BE2C (cell line): ENCODE results near the gene PLAAT2.
"Not testable (repeated sequence)": the region's sequence is repeated elsewhere in the genome, so short reads cannot be mapped to it uniquely, and the experiment has no call there.

ENCODE experiments used
- DNase-seq: peaks from one replicate; pipeline ENCODE4 v3.0.0-alpha.2; 2020
- H3K27me3 ChIP-seq: fragments of 250-450 bp; sonication (Bioruptor Pico); 2 replicates; pipeline ENCODE4 v1.5.1; 2020; ENCODE audit warnings: mild to moderate bottlenecking
- H3K36me3 ChIP-seq: fragments of 250-450 bp; sonication (Bioruptor Pico); 2 replicates; pipeline ENCODE4 v1.5.1; 2020; ENCODE audit warnings: mild to moderate bottlenecking
- H3K4me1 ChIP-seq: fragments of 250-450 bp; sonication (Bioruptor Pico); 2 replicates; pipeline ENCODE4 v1.5.1; 2020
- H3K4me3 ChIP-seq: 2 replicates; pipeline ENCODE4 v1.5.1; 2011; ENCODE audit warnings: low read depth, low read length
- H3K9me3 ChIP-seq: fragments of 250-450 bp; sonication (Bioruptor Pico); 2 replicates; pipeline ENCODE4 v1.5.1; 2020
- TF ChIP-seq, protein P1 (sequence below): IDR thresholded peaks from 2 replicates; pipeline ENCODE4 v1.5.1; 2012; ENCODE audit warnings: mild to moderate bottlenecking, low read depth, low read length

PLAAT2 gene

DNA sequence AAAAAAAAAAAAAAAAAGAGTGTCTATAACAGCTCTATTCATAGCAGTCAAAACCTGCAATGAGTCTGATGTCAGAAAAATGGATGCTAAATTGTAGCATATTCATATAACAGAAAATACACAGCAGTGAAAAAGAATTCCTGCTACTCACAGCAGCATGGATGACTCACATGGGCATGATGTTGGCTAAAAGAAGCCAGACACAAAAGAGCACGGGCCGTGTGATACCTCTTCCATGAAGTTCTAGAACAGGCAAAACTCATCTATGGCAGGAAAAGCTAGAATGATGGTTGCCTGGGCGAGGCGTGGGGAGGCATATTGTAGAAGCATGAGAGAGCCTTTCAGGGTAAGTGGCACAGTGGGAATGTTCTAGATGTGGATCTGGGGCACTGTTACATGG is 32.1 kb upstream of the PLAAT2 start:
- H3K9me3 ChIP-seq = no peaks in the 10 kb centered on the region
- no peaks in the 10 kb centered on the region for H3K4me1 ChIP-seq
- TF ChIP-seq, protein P1, sequence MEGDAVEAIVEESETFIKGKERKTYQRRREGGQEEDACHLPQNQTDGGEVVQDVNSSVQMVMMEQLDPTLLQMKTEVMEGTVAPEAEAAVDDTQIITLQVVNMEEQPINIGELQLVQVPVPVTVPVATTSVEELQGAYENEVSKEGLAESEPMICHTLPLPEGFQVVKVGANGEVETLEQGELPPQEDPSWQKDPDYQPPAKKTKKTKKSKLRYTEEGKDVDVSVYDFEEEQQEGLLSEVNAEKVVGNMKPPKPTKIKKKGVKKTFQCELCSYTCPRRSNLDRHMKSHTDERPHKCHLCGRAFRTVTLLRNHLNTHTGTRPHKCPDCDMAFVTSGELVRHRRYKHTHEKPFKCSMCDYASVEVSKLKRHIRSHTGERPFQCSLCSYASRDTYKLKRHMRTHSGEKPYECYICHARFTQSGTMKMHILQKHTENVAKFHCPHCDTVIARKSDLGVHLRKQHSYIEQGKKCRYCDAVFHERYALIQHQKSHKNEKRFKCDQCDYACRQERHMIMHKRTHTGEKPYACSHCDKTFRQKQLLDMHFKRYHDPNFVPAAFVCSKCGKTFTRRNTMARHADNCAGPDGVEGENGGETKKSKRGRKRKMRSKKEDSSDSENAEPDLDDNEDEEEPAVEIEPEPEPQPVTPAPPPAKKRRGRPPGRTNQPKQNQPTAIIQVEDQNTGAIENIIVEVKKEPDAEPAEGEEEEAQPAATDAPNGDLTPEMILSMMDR = no peak
- no peaks in the 10 kb centered on the region for H3K36me3 ChIP-seq
- H3K4me3 ChIP-seq = no peak overlapping the region
- H3K27me3 ChIP-seq = no peaks in the 10 kb centered on the region
- DNase-seq = no peak

DNA sequence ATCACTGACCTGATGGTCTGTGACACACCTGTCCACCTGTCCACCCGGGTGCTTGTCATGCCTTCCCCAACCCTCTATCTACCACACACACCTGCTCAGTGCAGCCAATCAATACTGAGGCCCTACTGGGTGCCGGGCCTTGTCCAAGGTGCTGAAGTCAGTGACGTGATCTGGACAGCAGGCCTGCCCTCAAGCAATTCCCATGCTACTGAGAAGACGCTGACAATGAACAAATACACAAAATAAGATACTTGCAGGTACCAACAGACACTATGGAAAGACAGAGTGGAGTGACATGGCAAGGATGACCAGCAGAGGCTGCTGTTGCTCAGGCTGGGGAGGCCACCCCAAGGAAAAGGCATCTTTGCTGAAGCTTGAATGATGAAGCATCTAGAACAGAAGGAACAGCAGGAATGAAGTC is 29.8 kb upstream of the PLAAT2 start:
- Histone ChIP-seq H3K4me3 (no peak overlapping the region), H3K36me3 (no peaks in the 10 kb centered on the region), H3K4me1 (no peaks in the 10 kb centered on the region), H3K27me3 (no peaks in the 10 kb centered on the region), H3K9me3 (no peaks in the 10 kb centered on the region)
- TF ChIP-seq, protein P1 = peak; percentile 69
- DNase-seq = no peak

DNA sequence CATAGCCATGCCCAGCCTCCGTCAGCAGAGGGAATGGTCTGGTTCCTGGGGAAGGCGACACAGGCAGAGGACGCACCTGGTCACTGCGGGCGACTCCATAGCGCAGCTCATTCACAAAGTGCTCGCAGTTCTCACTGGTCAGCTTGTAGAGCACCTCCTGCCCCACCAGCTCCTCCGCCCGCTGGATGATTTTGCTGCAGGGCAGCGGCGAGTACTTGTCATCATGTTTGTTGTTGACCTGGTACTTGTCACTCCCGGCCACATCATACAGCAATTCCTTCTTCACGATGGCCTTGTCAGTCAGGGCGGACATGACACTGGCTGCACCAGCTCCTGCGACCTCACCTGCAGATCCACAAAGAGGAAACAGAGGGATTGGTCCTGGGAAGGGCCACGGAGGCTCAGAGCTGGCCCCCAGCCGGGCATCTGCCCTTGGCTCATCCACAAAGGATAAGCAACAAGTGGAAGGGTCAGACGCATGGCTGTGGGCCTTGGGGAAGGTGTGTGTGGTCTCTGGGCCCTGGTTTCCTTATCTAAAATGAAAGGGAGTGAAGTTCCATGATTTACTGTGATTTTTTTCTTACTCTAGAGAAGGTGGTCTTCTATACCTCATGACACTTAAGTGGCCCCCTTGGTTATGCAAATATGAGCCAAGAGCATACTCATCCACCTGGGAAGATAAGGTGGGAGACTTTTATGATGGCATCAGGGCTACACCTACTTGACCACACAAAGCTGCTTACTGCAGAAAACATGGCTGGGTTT is 27.0 kb upstream of the PLAAT2 start:
- no peaks in the 10 kb centered on the region for H3K27me3 ChIP-seq
- H3K36me3 ChIP-seq = no peaks in the 10 kb centered on the region
- H3K9me3 ChIP-seq = no peaks in the 10 kb centered on the region
- DNase-seq = no peak
- TF ChIP-seq, protein P1 = no peak
- H3K4me1 ChIP-seq = no peaks in the 10 kb centered on the region
- no peak overlapping the region for H3K4me3 ChIP-seq

DNA sequence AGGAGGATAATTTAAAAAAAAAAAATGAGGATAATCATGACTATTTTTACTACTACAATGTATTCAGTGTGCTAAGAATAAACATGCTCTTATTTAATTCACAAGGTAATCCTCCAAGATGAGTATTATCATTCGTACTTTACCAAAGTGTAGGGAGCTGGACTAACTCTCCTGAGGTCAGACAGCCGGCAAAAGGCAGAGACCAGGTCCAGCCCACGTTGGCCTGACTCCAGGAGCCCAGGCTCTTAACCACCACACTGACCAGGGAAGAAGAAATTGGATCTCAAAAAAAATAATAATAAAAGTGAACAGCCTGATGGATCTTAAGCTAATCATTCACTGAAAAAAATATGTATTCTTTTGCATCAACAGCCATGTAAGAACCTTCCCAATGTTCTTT is 25.8 kb upstream of the PLAAT2 start:
- Histone ChIP-seq H3K4me1 (no peaks in the 10 kb centered on the region), H3K9me3 (no peaks in the 10 kb centered on the region), H3K4me3 (no peak overlapping the region), H3K27me3 (no peaks in the 10 kb centered on the region), H3K36me3 (no peaks in the 10 kb centered on the region)
- DNase-seq = no peak
- TF ChIP-seq, protein P1 = no peak

GRCh38 chr11:63586451-63587166 is 23.4 kb upstream of the PLAAT2 start:
- TF ChIP-seq, protein P1 = no peak
- DNase-seq = no peak
- no peaks in the 10 kb centered on the region for H3K27me3 ChIP-seq
- no peaks in the 10 kb centered on the region for H3K36me3 ChIP-seq
- no peaks in the 10 kb centered on the region for H3K9me3 ChIP-seq
- H3K4me1 ChIP-seq = no peaks in the 10 kb centered on the region
- H3K4me3 ChIP-seq = no peak overlapping the region

GRCh38 chr11:63583357-63583677 is 20.1 kb upstream of the PLAAT2 start:
- Histone ChIP-seq H3K27me3 (no peaks in the 10 kb centered on the region), H3K4me3 (no peak overlapping the region), H3K9me3 (no peaks in the 10 kb centered on the region), H3K36me3 (no peaks in the 10 kb centered on the region), H3K4me1 (no peaks in the 10 kb centered on the region)
- TF ChIP-seq, protein P1 = no peak
- no peak for DNase-seq

GRCh38 chr11:63581224-63581623 is 18.0 kb upstream of the PLAAT2 start:
- H3K4me1 ChIP-seq, H3K9me3 ChIP-seq, H3K4me3 ChIP-seq, DNase-seq, H3K27me3 ChIP-seq, H3K36me3 ChIP-seq: not testable (repeated sequence)

GRCh38 chr11:63578882-63579281 is 15.7 kb upstream of the PLAAT2 start:
- H3K4me3 ChIP-seq, DNase-seq, H3K27me3 ChIP-seq, H3K4me1 ChIP-seq, H3K36me3 ChIP-seq, H3K9me3 ChIP-seq: not testable (repeated sequence)
